ENCODE results near the gene PDE4D.

Gene PDE4D

GRCh38 chr5:59094864-59095263 is 798.7 kb downstream of the PDE4D start:
- Histone ChIP-seq H3K9me3 (ENCODE audit: control insufficient read depth, insufficient read depth, low read length) (no peaks in the 10 kb centered on the region), H3K9ac (ENCODE audit: low read depth, low read length) (no peak overlapping the region), H3K4me1 (ENCODE audit: insufficient read depth, low read length) (peaks cover 3% of the 10 kb centered on the region; the same call in 1 of the 2 replicates), H3K36me3 (ENCODE audit: insufficient read depth, low read length) (no peaks in the 10 kb centered on the region)

DNA sequence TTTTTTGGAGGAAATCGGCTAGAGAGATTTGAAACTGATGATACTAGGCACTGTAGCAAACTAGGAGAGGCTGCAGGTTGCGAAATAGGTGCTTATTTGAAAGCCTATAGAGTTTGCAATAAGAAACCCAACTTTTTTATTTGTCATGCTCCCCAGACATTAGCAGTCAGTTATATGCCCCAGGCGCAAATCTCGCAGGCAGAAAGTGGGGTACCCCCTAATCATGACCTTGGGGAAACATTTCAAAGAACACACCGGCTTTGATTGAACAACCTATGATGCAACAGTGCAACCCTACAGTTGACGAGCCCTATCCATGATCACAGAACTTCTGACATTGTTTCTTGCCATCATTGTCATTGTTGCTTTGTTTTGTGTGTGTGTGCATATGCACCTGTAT is 800.2 kb downstream of the PDE4D start:
- Histone ChIP-seq H3K36me3 (ENCODE audit: insufficient read depth, low read length) (no peaks in the 10 kb centered on the region), H3K9ac (ENCODE audit: low read depth, low read length) (no peak overlapping the region), H3K9me3 (ENCODE audit: control insufficient read depth, insufficient read depth, low read length) (no peaks in the 10 kb centered on the region), H3K4me1 (ENCODE audit: insufficient read depth, low read length) (peaks cover 3% of the 10 kb centered on the region; the same call in 1 of the 2 replicates)

DNA sequence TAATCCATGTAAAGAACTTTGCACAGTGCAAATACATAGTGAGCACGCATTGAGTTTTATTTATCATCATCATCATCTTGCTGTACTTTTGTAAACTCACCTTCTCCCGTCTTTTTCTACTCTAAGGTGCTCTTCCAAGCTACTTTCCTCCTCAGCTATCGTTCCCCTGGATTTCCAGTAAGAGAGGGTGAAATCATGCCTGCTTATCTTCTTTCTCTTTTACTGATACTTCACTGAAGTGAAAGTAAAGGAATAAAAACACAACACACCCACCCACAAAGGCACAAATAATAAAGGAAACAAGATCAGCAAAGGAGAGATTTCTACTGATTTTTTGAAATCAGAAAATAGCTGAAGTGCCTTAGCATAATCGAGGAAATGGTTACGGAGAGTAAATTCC is 800.8 kb downstream of the PDE4D start:
- no peaks in the 10 kb centered on the region for H3K9me3 ChIP-seq (ENCODE audit: control insufficient read depth, insufficient read depth, low read length)
- peaks cover 3% of the 10 kb centered on the region; the same call in 1 of the 2 replicates for H3K4me1 ChIP-seq (ENCODE audit: insufficient read depth, low read length)
- no peaks in the 10 kb centered on the region for H3K36me3 ChIP-seq (ENCODE audit: insufficient read depth, low read length)
- no peak overlapping the region for H3K9ac ChIP-seq (ENCODE audit: low read depth, low read length)

DNA sequence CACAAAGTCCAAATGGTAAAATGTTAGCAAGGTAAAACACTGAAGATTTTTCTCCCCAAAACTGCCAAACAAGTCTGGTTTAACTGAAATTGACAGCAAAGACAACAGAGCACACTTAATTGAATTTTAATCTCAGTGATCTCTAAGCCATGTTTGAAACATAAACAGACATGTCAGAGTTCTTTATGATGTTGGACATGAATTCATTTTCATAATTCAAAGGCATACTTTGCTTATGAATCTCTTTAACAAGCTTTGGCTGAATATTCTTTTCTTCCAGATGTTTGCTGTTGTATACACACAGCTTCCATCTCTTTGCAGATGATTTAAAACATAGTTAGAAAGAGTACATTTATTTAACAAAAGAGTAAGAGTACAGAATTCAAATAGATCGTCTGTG is 801.6 kb downstream of the PDE4D start:
- Histone ChIP-seq H3K4me1 (ENCODE audit: insufficient read depth, low read length) (peaks cover 3% of the 10 kb centered on the region; the same call in 1 of the 2 replicates), H3K9ac (ENCODE audit: low read depth, low read length) (no peak overlapping the region), H3K36me3 (ENCODE audit: insufficient read depth, low read length) (no peaks in the 10 kb centered on the region), H3K9me3 (ENCODE audit: control insufficient read depth, insufficient read depth, low read length) (no peaks in the 10 kb centered on the region)

DNA sequence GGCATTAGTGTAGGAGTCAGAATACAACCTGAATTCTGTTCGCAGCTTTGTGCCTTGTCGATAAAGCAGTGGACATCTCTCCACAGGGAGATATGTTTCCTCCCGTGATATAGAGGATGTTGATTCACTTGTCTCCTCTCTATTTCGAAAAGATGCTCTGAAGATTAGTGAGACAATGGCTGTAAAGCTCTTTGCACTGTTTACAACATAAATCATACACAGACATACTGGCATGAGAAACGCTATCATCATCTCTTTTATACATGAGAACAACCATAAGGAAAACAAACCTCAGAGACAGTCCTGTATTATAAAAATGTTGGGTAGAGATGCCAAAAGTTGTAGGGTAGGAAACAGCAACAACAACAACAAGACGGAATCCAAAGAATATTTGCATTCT is 803.2 kb downstream of the PDE4D start:
- Histone ChIP-seq H3K36me3 (ENCODE audit: insufficient read depth, low read length) (no peaks in the 10 kb centered on the region), H3K9ac (ENCODE audit: low read depth, low read length) (no peak overlapping the region), H3K4me1 (ENCODE audit: insufficient read depth, low read length) (peaks cover 3% of the 10 kb centered on the region; the same call in 1 of the 2 replicates), H3K9me3 (ENCODE audit: control insufficient read depth, insufficient read depth, low read length) (no peaks in the 10 kb centered on the region)

GRCh38 chr5:59089767-59090166 is 803.8 kb downstream of the PDE4D start:
- no peak overlapping the region for H3K9ac ChIP-seq (ENCODE audit: low read depth, low read length)
- no peaks in the 10 kb centered on the region for H3K36me3 ChIP-seq (ENCODE audit: insufficient read depth, low read length)
- no peaks in the 10 kb centered on the region for H3K9me3 ChIP-seq (ENCODE audit: control insufficient read depth, insufficient read depth, low read length)
- peaks cover 3% of the 10 kb centered on the region; the same call in 1 of the 2 replicates for H3K4me1 ChIP-seq (ENCODE audit: insufficient read depth, low read length)

DNA sequence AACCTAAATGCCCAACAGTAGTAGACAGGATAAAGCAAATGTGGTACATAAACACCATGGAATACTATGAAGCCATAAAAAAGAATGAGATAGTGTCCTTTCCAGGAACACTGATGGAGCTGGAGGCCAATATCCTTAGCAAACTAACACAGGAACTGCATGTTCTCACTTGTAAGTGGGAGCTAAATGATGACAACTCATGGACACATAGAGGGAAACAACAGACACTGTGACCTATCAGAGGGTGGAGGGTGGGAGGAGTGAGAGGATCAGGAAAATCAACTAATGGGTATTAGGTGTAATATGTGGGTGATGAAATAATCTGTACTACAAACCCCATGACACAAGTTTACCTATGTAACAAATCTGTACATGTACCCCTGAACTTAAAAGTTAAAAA is 805.0 kb downstream of the PDE4D start:
- Histone ChIP-seq H3K4me1 (ENCODE audit: insufficient read depth, low read length) (peaks cover 3% of the 10 kb centered on the region; the same call in 1 of the 2 replicates), H3K36me3 (ENCODE audit: insufficient read depth, low read length) (no peaks in the 10 kb centered on the region), H3K9me3 (ENCODE audit: control insufficient read depth, insufficient read depth, low read length) (no peaks in the 10 kb centered on the region), H3K9ac (ENCODE audit: low read depth, low read length) (no peak overlapping the region)

GRCh38 chr5:59086024-59086423 is 807.5 kb downstream of the PDE4D start:
- H3K4me1 ChIP-seq (ENCODE audit: insufficient read depth, low read length): no peaks in the 10 kb centered on the region
- no peaks in the 10 kb centered on the region for H3K36me3 ChIP-seq (ENCODE audit: insufficient read depth, low read length)

GRCh38 chr5:59081693-59082092 is 811.8 kb downstream of the PDE4D start:
- Histone ChIP-seq H3K9me3 (ENCODE audit: control insufficient read depth, insufficient read depth, low read length) (no peaks in the 10 kb centered on the region), H3K4me1 (ENCODE audit: insufficient read depth, low read length) (peaks cover 5% of the 10 kb centered on the region; the same call in 1 of the 2 replicates), H3K9ac (ENCODE audit: low read depth, low read length) (no peak overlapping the region), H3K36me3 (ENCODE audit: insufficient read depth, low read length) (no peaks in the 10 kb centered on the region)

More at GRCh38 chr5:59086024-59086423, 807.5 kb downstream of the PDE4D start:
- H3K9me3 ChIP-seq (ENCODE audit: control insufficient read depth, insufficient read depth, low read length): no peaks in the 10 kb centered on the region
- no peak overlapping the region for H3K9ac ChIP-seq (ENCODE audit: low read depth, low read length)

DNA sequence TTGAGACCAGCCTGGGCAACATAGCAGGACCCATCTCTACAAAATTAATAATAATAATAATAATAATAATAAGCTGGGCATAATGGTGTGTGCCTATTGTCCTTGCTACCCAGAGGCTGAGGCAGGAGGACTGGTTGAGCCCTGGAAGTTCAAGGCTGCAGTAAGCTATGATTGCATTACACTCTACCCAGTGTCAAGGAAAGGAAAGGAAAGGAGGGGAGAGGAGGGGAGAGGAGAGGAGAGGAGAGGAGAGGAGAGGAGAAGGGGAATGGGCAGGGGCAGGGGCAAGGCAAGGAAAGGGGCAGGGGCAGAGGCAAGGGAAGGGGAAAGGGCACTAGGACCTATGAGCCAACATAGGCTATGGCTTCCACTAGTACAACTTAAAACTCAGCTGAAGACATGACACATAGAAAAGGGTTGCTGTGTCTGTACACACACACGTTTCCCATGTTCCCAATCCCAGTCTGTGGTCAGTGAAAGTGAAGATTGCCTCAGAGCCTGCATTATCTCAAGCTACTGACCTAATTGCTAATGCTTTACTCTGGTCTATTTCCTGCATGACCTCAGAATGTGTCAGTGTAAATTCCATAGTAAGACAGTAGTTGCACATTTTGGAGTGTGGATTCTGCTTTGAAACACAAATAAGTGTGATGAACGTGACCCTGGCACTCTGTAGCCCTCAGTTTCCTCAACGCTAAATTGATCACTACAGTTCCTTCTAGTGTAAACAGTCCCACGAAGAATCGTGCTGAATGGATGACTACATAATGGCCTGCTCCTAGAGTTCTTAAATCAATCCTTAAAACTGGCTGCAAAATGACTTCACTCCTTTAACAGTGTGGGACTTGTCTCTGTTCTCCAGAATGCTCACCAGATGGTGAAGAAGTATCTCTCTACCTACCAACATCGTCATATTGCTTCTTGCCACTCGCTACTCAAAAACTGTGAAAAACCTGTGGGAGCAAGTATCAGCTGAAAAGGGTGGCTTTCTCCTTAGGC is 813.6 kb downstream of the PDE4D start:
- H3K36me3 ChIP-seq (ENCODE audit: insufficient read depth, low read length): no peaks in the 10 kb centered on the region
- peaks cover 5% of the 10 kb centered on the region; the same call in 1 of the 2 replicates for H3K4me1 ChIP-seq (ENCODE audit: insufficient read depth, low read length)
- H3K9me3 ChIP-seq (ENCODE audit: control insufficient read depth, insufficient read depth, low read length): no peaks in the 10 kb centered on the region
- no peak overlapping the region for H3K9ac ChIP-seq (ENCODE audit: low read depth, low read length)

DNA sequence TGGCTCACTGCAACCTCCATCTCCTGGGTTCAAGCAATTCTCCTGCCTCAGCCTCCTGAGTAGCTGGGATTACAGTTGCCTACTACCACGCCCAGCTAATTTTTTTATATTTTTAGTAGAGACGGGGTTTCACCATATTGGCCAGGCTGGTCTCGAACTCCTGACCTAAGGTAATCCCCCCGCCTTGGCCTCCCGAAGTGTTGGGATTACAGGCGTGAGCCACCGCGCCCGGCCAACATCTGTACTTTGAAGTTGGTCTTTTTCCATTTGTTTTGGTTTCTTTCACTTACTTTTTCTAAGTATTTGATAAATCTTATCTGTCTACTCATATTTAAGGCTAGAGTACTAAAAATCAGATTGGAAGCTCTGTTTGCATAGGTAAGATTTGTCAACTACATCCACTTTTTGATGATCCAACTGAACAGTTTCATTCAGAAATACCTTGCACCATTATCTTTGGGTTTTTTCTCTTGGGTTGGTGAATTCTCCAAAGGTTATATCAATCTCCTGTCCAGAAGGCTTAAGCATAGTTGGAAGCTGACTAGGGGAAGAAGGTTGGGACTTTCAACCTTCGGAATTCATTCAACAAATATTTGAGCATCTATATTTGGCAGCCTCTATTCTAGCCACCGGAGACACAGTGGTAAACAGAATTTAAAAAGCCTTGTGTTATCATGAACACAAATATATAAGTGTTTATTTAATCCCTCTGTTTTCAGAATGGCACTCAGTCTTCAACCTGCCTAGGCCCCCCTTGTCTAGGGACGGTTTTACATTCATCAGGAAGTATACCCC is 821.6 kb downstream of the PDE4D start:
- Histone ChIP-seq H3K4me1 (ENCODE audit: insufficient read depth, low read length) (no peaks in the 10 kb centered on the region), H3K9me3 (ENCODE audit: control insufficient read depth, insufficient read depth, low read length) (no peaks in the 10 kb centered on the region), H3K9ac (ENCODE audit: low read depth, low read length) (no peak overlapping the region), H3K36me3 (ENCODE audit: insufficient read depth, low read length) (no peaks in the 10 kb centered on the region)

GRCh38 chr5:59069438-59070079 is 824.0 kb downstream of the PDE4D start:
- Histone ChIP-seq H3K9me3 (ENCODE audit: control insufficient read depth, insufficient read depth, low read length) (no peaks in the 10 kb centered on the region), H3K36me3 (ENCODE audit: insufficient read depth, low read length) (no peaks in the 10 kb centered on the region), H3K9ac (ENCODE audit: low read depth, low read length) (no peak overlapping the region), H3K4me1 (ENCODE audit: insufficient read depth, low read length) (no peaks in the 10 kb centered on the region)

DNA sequence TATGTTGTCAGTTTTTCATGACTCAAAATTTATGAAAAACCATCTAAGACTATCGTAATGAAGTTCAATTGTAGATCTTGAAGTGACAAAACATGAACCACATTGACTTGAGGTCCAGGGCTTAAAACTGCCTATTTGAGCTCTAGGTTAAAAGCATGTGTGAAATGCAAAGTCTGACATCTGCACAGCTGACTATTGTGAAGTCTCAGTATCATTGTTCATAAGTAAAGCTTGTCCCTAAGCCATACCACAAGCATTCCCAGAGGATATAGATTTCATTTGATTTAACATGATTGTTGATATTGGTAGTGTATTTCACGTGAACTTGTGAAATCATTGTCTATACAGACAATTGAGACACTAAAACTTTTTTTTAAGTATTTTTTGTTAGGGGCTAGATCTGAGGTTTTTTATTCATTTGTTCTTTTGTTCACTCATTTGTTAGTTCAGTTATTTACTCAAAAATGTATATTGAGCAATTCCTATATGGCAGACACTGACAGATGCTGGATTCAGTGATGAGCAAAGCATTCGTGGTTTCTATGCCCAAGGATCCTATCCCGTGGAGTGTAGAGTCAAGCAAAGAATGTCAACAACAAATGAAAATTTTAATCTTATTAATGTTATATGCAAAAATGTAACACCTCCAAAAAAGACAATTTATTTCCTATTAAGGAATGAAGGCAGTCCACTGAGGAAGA is 825.4 kb downstream of the PDE4D start:
- Histone ChIP-seq H3K36me3 (ENCODE audit: insufficient read depth, low read length) (no peaks in the 10 kb centered on the region), H3K4me1 (ENCODE audit: insufficient read depth, low read length) (no peaks in the 10 kb centered on the region), H3K9ac (ENCODE audit: low read depth, low read length) (no peak overlapping the region), H3K9me3 (ENCODE audit: control insufficient read depth, insufficient read depth, low read length) (no peaks in the 10 kb centered on the region)

Measured in ES-I3 (cell line).